EL (cell line): ENCODE data around the gene ITGAX.
"Not testable (repeated sequence)": the region's sequence is repeated elsewhere in the genome, so short reads cannot be mapped to it uniquely, and the experiment has no call there.

Source experiments
- DNase-seq: peaks from one replicate; pipeline ENCODE4 v3.0.0-alpha.2; 2016

ITGAX gene

DNA sequence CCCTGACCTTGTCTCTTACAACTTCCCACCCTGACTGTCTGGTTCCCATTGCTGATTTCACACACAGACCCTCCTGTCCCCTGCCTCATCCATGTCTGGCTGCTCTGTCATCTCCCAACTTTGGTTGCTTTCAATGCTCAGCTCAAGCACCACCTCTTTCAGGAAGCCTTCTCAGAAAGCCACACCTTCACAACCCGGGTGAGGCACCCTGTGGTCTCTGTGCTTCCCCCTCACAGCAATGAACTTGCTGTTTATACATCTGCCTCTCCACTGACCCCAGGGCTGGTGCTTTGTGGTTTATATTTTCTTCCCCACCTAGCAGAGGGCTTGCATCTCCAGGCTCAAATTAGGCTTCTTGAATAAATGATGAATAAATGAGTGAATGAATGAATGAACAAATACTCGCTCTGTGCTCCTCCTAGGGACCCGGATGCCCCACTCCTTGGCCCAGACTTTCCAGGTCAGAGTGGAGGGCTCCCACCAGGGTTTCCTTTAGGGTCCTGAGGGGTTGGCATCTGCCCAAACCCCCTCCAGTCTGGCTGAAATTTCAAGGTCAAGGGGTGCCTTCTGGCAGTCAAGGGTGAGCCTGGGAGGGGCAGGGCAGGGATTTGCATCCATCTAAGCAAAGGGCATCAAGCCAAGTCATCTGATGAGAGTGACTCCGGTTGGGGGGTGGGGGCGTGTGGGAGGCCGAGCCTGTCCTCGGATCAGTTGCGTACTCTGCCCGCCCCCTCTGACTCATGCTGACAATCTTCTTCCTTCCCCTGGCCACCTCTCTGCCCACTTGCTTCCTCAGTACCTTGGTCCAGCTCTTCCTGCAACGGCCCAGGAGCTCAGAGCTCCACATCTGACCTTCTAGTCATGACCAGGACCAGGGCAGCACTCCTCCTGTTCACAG lies at the start of gene ITGAX:
Gene ITGAX, plus strand, starts transcription at position 783 of the 898 bp plus-strand sequence. Its CDS starts 79 bp downstream, at position 862.
- DNase-seq = peak; percentile 53

DNA sequence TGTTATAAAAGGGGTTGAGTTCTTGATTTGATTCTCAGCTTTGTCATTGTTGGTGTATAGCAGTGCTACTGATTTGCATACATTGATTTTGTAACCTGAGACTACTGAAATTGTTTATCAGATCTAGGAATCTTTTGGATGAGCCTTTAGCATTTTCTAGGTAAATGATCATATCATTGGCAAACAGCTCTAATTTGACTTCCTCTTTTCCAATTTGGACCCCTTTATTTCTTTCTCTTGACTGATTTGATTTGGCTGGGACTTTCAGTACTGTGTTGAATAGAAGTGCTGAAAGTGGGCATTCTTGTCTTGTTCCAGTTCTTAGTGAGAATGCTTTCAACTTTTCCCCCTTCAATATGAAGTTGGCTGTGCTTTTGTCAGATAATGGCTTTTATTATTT lies 49.8 kb upstream of the ITGAX start:
- no peak for DNase-seq

DNA sequence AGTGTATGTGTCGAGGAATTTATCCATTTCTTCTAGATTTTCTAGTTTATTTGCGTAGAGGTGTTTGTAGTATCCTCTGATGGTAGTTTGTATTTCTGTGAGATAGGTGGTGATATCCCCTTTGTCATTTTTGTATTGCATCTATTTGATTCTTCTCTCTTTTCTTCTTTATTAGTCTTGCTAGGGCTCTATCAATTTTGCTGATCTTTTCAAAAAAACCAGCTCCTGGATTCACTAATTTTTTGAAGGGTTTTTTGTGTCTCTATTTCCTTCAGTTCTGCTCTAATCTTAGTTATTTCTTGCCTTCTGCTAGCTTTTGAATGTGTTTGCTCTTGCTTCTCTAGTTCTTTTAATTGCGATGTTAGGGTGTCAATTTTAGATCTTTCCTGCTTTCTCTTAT lies 46.6 kb upstream of the ITGAX start:
- not testable (repeated sequence) for DNase-seq

GRCh38 chr16:31322500-31322899 lies 32.5 kb upstream of the ITGAX start:
- DNase-seq = no peak

DNA sequence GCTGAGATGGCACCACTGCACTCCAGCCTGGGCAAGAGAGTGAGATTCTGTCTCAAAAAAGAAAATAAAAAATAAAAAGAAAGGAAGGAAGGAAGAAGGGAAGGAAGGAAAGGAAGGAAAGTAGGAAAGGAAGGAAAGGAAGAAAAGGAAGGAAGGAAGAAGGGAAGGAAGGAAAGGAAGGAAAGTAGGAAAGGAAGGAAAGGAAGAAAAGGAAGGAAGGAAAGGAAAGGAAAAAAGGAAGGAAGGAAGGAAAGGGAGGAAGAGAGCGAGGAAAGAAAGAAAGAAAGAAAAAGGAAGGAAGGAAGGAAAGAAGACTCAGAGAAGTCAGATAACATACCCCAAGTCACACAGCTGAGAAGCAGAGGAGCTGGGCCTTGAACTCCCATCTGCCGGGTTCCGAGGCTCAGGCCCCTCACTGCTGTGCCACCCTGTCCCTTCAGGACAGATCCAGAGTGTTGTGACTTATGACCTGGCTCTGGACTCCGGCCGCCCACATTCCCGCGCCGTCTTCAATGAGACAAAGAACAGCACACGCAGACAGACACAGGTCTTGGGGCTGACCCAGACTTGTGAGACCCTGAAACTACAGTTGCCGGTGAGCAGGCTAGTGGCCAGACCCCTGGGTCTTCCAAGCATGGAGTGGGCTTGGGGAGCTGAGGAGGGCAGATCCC lies 30.9 kb upstream of the ITGAX start:
- DNase-seq = no peak

GRCh38 chr16:31325171-31325570 lies 29.8 kb upstream of the ITGAX start:
- no peak for DNase-seq

DNA sequence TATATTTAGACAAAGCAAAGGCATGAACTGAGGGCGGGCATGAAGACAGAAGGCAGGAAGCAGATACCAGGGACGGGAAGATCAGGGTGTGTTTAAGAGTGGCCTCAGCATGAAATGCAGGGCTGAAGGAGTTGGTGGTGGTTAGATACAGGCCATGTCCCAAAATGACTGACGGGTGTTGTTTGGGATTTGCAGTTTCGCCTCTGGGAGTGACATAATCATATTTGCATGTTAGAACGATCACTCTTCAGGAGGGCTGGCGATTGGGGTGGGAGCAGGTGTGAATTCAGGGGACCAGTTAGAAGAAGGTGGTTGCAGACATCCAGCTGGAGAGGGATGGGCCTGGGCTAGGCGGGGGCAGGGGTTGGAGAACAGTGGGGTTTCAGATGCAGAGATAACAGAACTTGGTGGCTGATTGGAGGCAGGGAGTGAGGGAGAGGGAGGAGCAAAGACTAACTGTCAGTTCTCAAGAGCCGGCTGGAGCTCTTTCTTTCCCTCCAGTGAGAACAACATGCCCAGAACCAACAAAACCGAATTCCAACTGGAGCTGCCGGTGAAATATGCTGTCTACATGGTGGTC lies 27.2 kb upstream of the ITGAX start:
- no peak for DNase-seq

DNA sequence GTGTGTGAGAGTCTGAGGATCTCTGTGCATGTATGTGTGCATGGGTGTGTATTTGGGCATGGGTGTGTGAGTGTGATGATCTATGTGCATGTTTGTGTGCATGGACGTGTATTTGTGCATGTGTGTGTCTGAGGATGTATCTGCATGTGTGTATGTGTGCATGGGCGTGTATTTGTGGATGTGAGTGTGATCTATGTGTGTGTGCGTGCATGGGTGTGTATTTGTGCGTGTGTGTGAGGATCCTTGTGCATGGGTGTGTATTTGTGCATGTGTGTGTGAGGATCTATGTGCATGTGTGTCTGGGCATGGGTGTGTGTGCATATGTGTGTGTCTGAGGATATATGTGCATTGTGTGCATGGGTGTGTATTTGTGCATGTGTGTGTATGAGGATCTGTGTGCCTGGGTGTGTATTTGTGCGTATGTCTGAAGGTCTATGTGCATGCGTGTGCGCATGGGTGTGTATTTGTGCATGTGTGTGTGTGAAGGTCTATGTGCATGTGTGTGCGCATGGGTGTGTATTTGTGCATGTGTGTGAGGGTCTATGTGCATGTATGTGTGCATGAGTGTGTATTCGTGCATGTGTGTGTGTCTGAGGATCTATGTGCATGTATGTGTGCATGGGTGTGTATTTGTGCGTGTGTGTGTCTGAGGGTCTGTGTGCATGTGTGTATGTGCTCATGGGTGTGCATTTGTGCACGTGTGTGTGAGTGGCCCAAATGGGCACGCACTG lies 26.5 kb upstream of the ITGAX start:
- DNase-seq = no peak

DNA sequence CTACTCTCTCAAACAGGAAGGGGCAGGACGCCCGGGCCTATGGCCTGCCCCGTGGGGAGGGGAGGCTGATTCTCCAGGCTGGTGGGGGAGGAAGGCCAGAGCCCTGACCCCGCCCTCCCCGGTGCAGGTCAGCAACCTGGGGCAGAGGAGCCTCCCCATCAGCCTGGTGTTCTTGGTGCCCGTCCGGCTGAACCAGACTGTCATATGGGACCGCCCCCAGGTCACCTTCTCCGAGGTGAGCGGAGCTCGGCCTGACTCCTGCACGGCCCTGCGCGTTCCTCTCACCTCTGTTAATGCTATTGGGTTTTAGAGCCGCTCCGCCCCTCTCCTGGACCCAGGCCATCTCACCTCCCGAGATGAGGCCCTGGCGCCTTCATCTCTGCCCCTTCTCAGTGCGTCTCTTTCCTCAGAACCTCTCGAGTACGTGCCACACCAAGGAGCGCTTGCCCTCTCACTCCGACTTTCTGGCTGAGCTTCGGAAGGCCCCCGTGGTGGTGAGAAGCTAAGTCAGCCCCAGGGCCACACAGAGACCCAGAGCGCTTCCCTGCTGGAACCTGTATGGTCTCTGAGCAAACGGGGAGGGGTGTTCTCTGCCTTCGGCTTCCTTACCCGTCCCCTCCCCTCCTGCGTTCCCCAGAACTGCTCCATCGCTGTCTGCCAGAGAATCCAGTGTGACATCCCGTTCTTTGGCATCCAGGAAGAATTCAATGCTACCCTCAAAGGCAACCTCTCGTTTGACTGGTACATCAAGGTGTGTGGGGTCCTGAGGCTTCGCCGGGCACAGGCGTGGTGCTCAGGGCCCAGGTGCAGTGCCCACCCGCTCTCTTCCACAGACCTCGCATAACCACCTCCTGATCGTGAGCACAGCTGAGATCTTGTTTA lies 25.1 kb upstream of the ITGAX start:
- DNase-seq = no peak

- DNase-seq = no peak
Measured at GRCh38 chr16:31330553-31330890, 24.5 kb upstream of the ITGAX start.

DNA sequence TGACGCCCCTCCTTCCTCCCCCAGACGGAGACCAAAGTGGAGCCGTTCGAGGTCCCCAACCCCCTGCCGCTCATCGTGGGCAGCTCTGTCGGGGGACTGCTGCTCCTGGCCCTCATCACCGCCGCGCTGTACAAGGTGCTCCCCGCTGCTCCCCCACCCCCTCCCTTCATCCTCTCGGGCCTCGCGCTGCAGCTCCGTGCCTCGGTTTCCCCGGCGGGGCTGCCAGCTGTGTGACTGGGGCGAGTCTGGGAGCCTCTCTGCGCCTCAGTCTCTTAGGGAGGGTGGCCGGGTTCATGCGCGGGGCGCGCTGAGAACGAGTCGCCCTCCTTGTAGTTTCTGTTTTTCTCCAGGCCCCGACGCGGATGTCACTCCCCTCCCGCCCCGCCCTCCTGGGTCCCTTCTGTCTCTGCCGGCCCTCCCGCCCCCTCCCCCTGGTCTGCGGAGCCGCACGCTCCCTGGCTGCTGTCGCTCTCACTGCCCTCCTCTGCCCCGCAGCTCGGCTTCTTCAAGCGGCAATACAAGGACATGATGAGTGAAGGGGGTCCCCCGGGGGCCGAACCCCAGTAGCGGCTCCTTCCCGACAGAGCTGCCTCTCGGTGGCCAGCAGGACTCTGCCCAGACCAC lies 23.7 kb upstream of the ITGAX start:
- no peak for DNase-seq

GRCh38 chr16:31331807-31332301 lies 23.1 kb upstream of the ITGAX start:
- no peak for DNase-seq

GRCh38 chr16:31332544-31332943 lies 22.4 kb upstream of the ITGAX start:
- no peak for DNase-seq

DNA sequence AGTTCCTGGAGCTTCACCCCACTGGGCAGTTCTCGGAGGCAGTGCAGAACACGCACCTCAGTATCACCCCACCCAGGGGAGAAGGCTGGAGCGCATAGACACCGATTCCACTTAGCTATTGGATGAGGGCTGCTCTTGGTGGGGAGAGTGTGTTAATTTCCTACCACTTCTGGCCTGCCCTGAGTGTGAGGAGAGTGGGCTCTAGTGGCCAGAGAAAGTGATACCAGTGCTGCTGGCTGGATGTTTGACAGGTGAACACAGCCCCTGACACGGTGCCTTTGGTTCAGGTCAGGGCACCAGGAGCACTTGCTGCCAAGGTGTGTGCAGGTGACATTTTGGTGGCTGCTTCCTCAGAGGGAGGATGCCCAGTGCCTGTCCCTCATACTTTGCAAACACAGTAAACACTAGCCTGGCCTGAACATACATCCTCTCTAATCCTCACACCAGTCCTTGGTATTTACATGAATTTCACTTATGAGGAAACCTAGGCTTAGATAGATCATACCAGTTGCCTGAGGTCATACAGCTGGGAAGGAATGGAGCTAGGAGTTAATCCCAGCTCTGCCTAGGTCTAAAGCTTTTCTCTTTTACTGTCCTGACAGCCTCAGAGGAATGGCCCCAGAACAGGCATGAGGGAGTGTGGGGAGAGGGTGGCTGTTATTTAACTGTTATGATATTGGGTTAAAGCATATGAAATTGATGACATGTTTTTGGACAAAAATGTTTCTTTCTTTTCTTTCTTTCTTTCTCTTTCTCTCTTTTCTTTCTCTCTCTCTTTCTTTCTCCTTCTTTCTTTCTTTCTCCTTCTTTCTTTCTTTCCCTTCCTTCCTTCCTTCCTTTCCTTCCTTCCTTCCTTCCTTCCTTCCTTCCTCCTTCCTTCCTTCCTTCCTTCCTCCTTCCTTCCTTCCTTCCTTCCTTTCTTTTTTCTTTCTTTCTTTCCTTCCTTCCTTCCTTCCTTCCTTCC lies 21.0 kb upstream of the ITGAX start:
- peak; percentile 31 for DNase-seq

- no peak for DNase-seq
Measured at GRCh38 chr16:31334934-31335333, 20.0 kb upstream of the ITGAX start.

- DNase-seq = no peak
Measured at GRCh38 chr16:31335431-31335830, 19.5 kb upstream of the ITGAX start.

DNA sequence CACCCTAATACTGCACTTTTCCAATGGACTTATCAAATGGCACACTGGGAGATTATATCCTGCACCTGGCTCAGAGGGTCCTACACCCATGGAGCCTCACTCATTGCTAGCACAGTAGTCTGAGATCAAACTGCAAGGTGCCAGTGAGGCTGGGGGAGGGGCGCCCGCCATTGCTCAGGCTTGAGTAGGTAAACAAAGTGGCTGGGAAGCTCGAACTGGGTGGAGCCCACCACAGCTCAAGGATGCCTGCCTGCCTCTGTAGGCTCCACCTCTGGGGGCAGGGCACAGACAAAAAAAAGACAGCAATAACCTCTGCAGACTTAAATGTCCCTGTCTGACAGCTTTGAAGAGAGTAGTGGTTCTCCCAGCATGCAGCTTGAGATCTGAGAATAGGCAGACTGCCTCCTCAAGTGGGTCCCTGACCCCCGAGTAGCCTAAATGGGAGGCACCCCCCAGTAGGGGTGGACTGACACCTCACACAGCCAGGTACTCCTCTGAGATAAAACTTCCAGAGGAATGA lies 16.8 kb upstream of the ITGAX start:
- not testable (repeated sequence) for DNase-seq

GRCh38 chr16:31344712-31345111 lies 10.3 kb upstream of the ITGAX start:
- DNase-seq = no peak

DNA sequence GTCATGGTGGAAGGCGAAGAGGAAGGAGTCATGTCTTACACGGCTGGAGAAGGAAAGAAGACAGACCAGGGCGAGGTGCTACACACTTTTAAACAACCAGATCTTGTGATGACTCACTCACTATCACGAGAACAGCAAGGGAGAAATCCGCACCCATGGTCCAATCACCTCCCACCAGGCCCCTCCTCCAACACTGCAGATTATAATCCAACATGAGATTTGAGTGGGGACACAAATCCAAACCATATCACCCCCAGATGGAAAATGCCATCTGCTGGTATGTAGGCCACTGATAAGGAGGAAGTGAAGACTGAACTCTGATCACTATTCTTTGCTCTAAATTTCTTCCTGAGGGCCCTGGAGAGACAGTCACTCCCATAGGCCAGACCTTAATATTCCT lies 7.5 kb upstream of the ITGAX start:
- no peak for DNase-seq

DNA sequence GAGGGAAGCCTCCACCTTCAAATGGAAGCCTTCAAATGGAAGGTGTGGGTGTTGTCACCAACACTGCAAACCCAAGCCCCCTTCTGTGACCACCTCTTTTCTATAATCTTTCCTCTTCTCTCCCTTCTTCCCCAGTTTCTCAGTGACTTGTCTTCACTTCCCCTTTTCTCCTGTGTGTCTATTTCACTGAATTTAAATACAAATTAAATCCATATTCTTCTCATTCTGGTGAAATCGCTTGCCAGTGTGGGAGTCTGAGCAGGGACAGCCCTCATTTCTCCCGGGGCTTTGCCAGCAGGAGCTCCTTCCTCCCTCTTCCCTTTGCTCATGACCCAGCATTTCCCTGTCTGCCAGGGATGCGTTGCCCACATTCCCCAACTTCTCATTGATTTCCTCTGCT lies 6.4 kb upstream of the ITGAX start:
- DNase-seq = no peak
